HepG2 (cell line): ENCODE results near the gene CELA2B. TPM values are rescaled to one million over a fixed set of nuclear protein-coding genes. Genes with fewer than 3 reads are reported as not detected.

Experiments used
- ATAC-seq: fragments of 200-7000 bp; cut with Tn5 transposase; 3 replicates; pipeline ENCODE4 v1.9.1; 2020; ENCODE audit warnings: mild to moderate bottlenecking, moderate library complexity
- BruUV-seq: library from RNA; stranded (reverse); fragments of 400-500 nt; replicated peaks from 2 replicates; lab custom pipeline; 2021; lab: Mats Ljungman, UMichigan
- CTCF ChIA-PET: fragments of 300-600 bp; formaldehyde crosslinking; extraction: SDS; loops from one replicate; lab custom pipeline; 2021; ENCODE audit warnings: low total read pairs, inconsistent platforms, low intra/inter-chr PET ratio; lab: Yijun Ruan, JAX
- POLR2A ChIA-PET: fragments of 350-600 bp; sonication (Branson Sonifier 250); formaldehyde crosslinking; loops from one replicate; lab custom pipeline; 2020; ENCODE audit warnings: antibody characterized with exemption, inconsistent platforms; lab: Yijun Ruan, JAX
- DNase-seq: peaks from one replicate; pipeline ENCODE4 v3.0.0-alpha.2; 2015; ENCODE audit warnings: low spot score
- FAIRE-seq: peaks from 3 replicates; lab custom pipeline; 2011; peaks lifted over from hg19 to GRCh38; lab: Jason Lieb, UNC
- H2AFZ ChIP-seq: one replicate; pipeline ENCODE4 v1.6.1; 2011; ENCODE audit warnings: low read length, inconsistent platforms
- H3K27ac ChIP-seq: fragments of 300-600 bp; 3 replicates; pipeline ENCODE4 v1.8.0; 2011; ENCODE audit warnings: mixed run types, mild to moderate bottlenecking, mixed read lengths, low read length, inconsistent platforms; ENCODE audit not compliant: insufficient read depth; ENCODE audit errors: extremely low read length
- H3K27me3 ChIP-seq, 2 experiments: fragments of 200-600 bp in 1 of 2; 2 replicates in 1 of 2; 3 replicates in 1 of 2; pipeline versions ENCODE4 v1.6.0 to v1.8.0; 2011; ENCODE audit warnings: low read length in 2 of 2, mild to moderate bottlenecking in 2 of 2, moderate library complexity in 2 of 2, inconsistent platforms in 1 of 2; ENCODE audit not compliant: insufficient read depth in 2 of 2, control insufficient read depth in 1 of 2
- H3K36me3 ChIP-seq, 2 experiments: fragments of 200-600 bp in 1 of 2; replicated peaks in 1 of 2; 2 replicates in 1 of 2; 3 replicates in 1 of 2; pipeline versions ENCODE4 v1.5.1 to v1.8.0; 2011; ENCODE audit warnings: low read length in 2 of 2, inconsistent platforms in 1 of 2; ENCODE audit not compliant: insufficient read depth in 2 of 2, control insufficient read depth in 1 of 2
- H3K4me1 ChIP-seq: 2 replicates; pipeline ENCODE4 v1.5.1; 2012; ENCODE audit warnings: low read length, inconsistent platforms; ENCODE audit not compliant: insufficient read depth
- H3K4me2 ChIP-seq: 2 replicates; pipeline ENCODE4 v1.6.0; 2011; ENCODE audit warnings: low read depth, low read length, inconsistent platforms
- H3K4me3 ChIP-seq, 3 experiments: fragments of 200-600 bp in 1 of 3; sonication (generic), shearing (Covaris generic) in 1 of 3; replicated peaks in 1 of 3; 2 replicates each; pipeline ENCODE4 v1.5.1; 2011 to 2016; ENCODE audit warnings: low read length in 3 of 3, inconsistent platforms in 2 of 3, low read depth in 2 of 3, mild to moderate bottlenecking in 2 of 3, control low read depth in 1 of 3, mixed read lengths in 1 of 3; ENCODE audit not compliant: insufficient read depth in 1 of 3
- H3K79me2 ChIP-seq: one replicate; pipeline ENCODE4 v1.6.1; 2011; ENCODE audit warnings: low read length, inconsistent platforms; ENCODE audit not compliant: insufficient read depth
- H3K9ac ChIP-seq: 2 replicates; pipeline ENCODE4 v1.6.0; 2011; ENCODE audit warnings: mild to moderate bottlenecking, low read depth, low read length, inconsistent platforms; ENCODE audit not compliant: insufficient read depth
- H3K9me3 ChIP-seq: 2 replicates; pipeline ENCODE4 v1.5.1; 2012; ENCODE audit warnings: mild to moderate bottlenecking, low read length
- H4K20me1 ChIP-seq: 2 replicates; pipeline ENCODE4 v1.6.0; 2011; ENCODE audit warnings: inconsistent platforms, mild to moderate bottlenecking, low read length, moderate library complexity; ENCODE audit not compliant: insufficient read depth
- ARNT ChIP-seq: fragments of 450-650 bp; IDR thresholded peaks from 2 replicates; pipeline ENCODE4 v1.6.1; 2017
- SETDB1 ChIP-seq: sonication (generic); formaldehyde crosslinking; IDR thresholded peaks from 2 replicates; pipeline ENCODE4 v1.5.1; 2020; ENCODE audit warnings: missing genetic modification reagents, mild to moderate bottlenecking, borderline replicate concordance
- STAT6 ChIP-seq: sonication (generic); formaldehyde crosslinking; IDR thresholded peaks from 2 replicates; pipeline ENCODE4 v1.4.0; 2020; ENCODE audit warnings: missing genetic modification reagents, mild to moderate bottlenecking, borderline replicate concordance
- ZBTB1 ChIP-seq: sonication (generic); formaldehyde crosslinking; IDR thresholded peaks from 2 replicates; pipeline ENCODE4 v1.4.0; 2020; ENCODE audit warnings: missing genetic modification reagents, borderline replicate concordance
- ZBTB25 ChIP-seq: IDR thresholded peaks from 2 replicates; pipeline ENCODE4 v1.6.1; 2018; ENCODE audit warnings: missing genetic modification reagents
- ZBTB37 ChIP-seq: sonication (generic); formaldehyde crosslinking; IDR thresholded peaks from 2 replicates; pipeline ENCODE4 v1.4.0; 2020; ENCODE audit warnings: mild to moderate bottlenecking, missing genetic modification reagents
- ZMYM4 ChIP-seq: sonication (generic); formaldehyde crosslinking; IDR thresholded peaks from 2 replicates; pipeline ENCODE4 v1.8.1; 2023; ENCODE audit warnings: mild to moderate bottlenecking, missing genetic modification reagents
- ZNF460 ChIP-seq: sonication (generic); formaldehyde crosslinking; IDR thresholded peaks from 2 replicates; pipeline ENCODE4 v1.5.1; 2020; ENCODE audit warnings: missing genetic modification reagents, mild to moderate bottlenecking, borderline replicate concordance
- WGBS: methylation state at CpG from one replicate; pipeline ENCODE4 v1.1.6; 2017; ENCODE audit warnings: low lambda C conversion rate; 5-methylcytosine and 5-hydroxymethylcytosine counted together
- in situ Hi-C: cut with HindIII; loops from 2 replicates; pipeline ENCODE4 v1.10.0; 2017; ENCODE audit warnings: low pct_unique_long_range_greater_than_20kb; ENCODE audit not compliant: extremely low pct_ligation_motif_present
- intact Hi-C: fragments of 100-400 bp; cut with micrococcal nuclease; formaldehyde crosslinking; loops from one replicate; pipeline ENCODE4 v1.10.0; 2022; ENCODE audit not compliant: unreplicated experiment
- polyA plus RNA-seq, 8 experiments: library from polyadenylated mRNA; depleted of rRNA in 3 of 8; stranded (reverse) in 7 of 8; unstranded in 1 of 8; fragments of >200 nt; fragmentation: Illumina TruSeq in 4 of 8; extraction: Trizol in 4 of 8; gene quantifications; 2 replicates each; pipeline versions ENCODE4 v1.2.1 to v1.2.3, GENCODE V29; 2011 to 2016; ENCODE audit warnings: low read depth in 4 of 8, missing spikeins in 1 of 8, mixed read lengths in 1 of 8; ENCODE audit not compliant: insufficient read depth in 1 of 8
- total RNA-seq, 5 experiments: library from RNA; depleted of rRNA; stranded (reverse); fragments of >200 nt; fragmentation: Illumina TruSeq; extraction: Trizol; gene quantifications; 2 replicates each; pipeline ENCODE4 v1.2.3, GENCODE V29; 2016; ENCODE audit warnings: low read depth in 1 of 5
- TF ChIP-seq, protein P1 (sequence below): sonication (generic); formaldehyde crosslinking; IDR thresholded peaks from 2 replicates; pipeline ENCODE4 v1.4.0; 2020; ENCODE audit warnings: missing genetic modification reagents, mild to moderate bottlenecking, borderline replicate concordance
- TF ChIP-seq, protein P2 (sequence below): sonication (generic); formaldehyde crosslinking; IDR thresholded peaks from 2 replicates; pipeline ENCODE4 v1.9.0; 2021; ENCODE audit warnings: missing genetic modification reagents, borderline replicate concordance
- TF ChIP-seq, protein P3 (sequence below): sonication (generic); formaldehyde crosslinking; IDR thresholded peaks from 2 replicates; pipeline ENCODE4 v1.5.0; 2020; ENCODE audit warnings: mild to moderate bottlenecking, missing genetic modification reagents
- TF ChIP-seq, protein P4 (sequence below): sonication (generic); formaldehyde crosslinking; IDR thresholded peaks from 2 replicates; pipeline ENCODE4 v1.5.1; 2020; ENCODE audit warnings: mild to moderate bottlenecking, missing genetic modification reagents, borderline replicate concordance

The CELA2B gene
- total and polyA plus RNA-seq, 2 of the 13 experiments (the other 11 are each of a cell fraction or from before 2014, with no cell fraction given), result not detected

- in situ Hi-C loops, result no loop called here
- WGBS, result 55% methylated on average over 3 of the region's 6 CpGs
- Histone ChIP-seq H2AFZ (no peak overlapping the region), H3K4me3 (no peak overlapping the region), H3K27me3 (peaks cover 0 to 1% of the 10 kb centered on the region in 2 experiments; a peak in 2 of 5 replicates), H4K20me1 (no peaks in the 10 kb centered on the region), H3K9me3 (no peaks in the 10 kb centered on the region), H3K9ac (no peak overlapping the region), H3K36me3 (no peaks in the 10 kb centered on the region), H3K79me2 (no peaks in the 10 kb centered on the region), H3K27ac (no peak overlapping the region), H3K4me2 (no peak overlapping the region), H3K4me1 (peaks cover 7% of the 10 kb centered on the region)
- FAIRE-seq (no peak), ATAC-seq (no peak), DNase-seq (no peak)
- ChIA-PET CTCF (no interaction called here), POLR2A (no interaction called here)
- intact Hi-C loops, result no loop called here
- BruUV-seq, result no TSS peak
- TF ChIP-seq, protein P1, sequence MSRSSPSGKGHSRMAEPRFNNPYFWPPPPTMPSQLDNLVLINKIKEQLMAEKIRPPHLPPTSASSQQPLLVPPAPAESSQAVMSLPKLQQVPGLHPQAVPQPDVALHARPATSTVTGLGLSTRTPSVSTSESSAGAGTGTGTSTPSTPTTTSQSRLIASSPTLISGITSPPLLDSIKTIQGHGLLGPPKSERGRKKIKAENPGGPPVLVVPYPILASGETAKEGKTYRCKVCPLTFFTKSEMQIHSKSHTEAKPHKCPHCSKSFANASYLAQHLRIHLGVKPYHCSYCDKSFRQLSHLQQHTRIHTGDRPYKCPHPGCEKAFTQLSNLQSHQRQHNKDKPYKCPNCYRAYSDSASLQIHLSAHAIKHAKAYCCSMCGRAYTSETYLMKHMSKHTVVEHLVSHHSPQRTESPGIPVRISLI (CRISPR knock-in tag), result no peak
- no peak for TF ChIP-seq SETDB1
- TF ChIP-seq ARNT, result no peak
- TF ChIP-seq ZBTB25 (CRISPR knock-in tag), result no peak
- no peak for TF ChIP-seq ZNF460 (CRISPR knock-in tag)
- TF ChIP-seq, protein P2, sequence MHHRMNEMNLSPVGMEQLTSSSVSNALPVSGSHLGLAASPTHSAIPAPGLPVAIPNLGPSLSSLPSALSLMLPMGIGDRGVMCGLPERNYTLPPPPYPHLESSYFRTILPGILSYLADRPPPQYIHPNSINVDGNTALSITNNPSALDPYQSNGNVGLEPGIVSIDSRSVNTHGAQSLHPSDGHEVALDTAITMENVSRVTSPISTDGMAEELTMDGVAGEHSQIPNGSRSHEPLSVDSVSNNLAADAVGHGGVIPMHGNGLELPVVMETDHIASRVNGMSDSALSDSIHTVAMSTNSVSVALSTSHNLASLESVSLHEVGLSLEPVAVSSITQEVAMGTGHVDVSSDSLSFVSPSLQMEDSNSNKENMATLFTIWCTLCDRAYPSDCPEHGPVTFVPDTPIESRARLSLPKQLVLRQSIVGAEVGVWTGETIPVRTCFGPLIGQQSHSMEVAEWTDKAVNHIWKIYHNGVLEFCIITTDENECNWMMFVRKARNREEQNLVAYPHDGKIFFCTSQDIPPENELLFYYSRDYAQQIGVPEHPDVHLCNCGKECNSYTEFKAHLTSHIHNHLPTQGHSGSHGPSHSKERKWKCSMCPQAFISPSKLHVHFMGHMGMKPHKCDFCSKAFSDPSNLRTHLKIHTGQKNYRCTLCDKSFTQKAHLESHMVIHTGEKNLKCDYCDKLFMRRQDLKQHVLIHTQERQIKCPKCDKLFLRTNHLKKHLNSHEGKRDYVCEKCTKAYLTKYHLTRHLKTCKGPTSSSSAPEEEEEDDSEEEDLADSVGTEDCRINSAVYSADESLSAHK, result no peak
- TF ChIP-seq, protein P3, sequence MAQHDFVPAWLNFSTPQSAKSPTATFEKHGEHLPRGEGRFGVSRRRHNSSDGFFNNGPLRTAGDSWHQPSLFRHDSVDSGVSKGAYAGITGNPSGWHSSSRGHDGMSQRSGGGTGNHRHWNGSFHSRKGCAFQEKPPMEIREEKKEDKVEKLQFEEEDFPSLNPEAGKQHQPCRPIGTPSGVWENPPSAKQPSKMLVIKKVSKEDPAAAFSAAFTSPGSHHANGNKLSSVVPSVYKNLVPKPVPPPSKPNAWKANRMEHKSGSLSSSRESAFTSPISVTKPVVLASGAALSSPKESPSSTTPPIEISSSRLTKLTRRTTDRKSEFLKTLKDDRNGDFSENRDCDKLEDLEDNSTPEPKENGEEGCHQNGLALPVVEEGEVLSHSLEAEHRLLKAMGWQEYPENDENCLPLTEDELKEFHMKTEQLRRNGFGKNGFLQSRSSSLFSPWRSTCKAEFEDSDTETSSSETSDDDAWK (CRISPR knock-in tag), result no peak
- TF ChIP-seq ZMYM4 (CRISPR knock-in tag), result no peak
- TF ChIP-seq ZBTB1, result no peak
- TF ChIP-seq, protein P4, sequence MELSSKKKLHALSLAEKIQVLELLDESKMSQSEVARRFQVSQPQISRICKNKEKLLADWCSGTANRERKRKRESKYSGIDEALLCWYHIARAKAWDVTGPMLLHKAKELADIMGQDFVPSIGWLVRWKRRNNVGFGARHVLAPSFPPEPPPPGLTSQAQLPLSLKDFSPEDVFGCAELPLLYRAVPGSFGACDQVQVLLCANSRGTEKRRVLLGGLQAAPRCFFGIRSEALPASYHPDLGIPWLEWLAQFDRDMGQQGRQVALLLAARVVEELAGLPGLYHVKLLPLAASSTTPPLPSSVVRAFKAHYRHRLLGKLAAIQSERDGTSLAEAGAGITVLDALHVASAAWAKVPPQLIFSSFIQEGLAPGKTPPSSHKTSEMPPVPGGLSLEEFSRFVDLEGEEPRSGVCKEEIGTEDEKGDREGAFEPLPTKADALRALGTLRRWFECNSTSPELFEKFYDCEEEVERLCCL (CRISPR knock-in tag), result no peak
- no peak for TF ChIP-seq ZBTB37
- no peak for TF ChIP-seq STAT6 (CRISPR knock-in tag)
These were observed 20.4 kb upstream of the CELA2B start for GRCh38 chr1:15455522-15455921.
